Measurements from ENCODE around the gene ZFAND2B. TPM values are rescaled to one million over a fixed set of nuclear protein-coding genes. Genes with fewer than 3 reads are reported as not detected.
A peak's percentile ranks its signal among the peaks of the same experiment; 100 is the strongest.
"Not testable (repeated sequence)": the region's sequence is repeated elsewhere in the genome, so short reads cannot be mapped to it uniquely, and the experiment has no call there.

Gene ZFAND2B
- total RNA-seq, 4 donors from 2014 or later = 63.0 to 76.4 (median 63.3) TPM

DNA sequence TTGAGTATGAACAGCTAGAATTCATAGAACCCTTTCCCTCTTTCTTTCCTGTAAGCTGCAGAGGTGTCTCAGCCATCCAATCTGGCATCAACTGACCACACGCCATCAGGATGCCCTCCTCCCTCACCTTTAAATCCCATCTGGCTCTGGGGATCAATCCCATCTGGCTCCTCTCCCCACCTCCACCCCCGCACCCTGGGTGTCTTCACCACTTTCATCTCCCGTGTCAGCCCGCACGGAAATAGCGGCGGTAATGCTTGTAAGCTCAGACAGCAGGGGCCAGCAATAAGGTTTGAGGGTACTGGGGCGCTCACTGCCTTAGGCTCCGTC is 46.0 kb downstream of the ZFAND2B start:
- intact Hi-C loops (cut with DNase I; ENCODE audit: low total_unique reads) = no loop called here
- H3K4me3 ChIP-seq (ENCODE audit: low read depth, poor library complexity, severe bottlenecking) = peak overlapping the region; percentile 57
- WGBS, 2 donors = 6 to 11% methylated on average over 7 to 9 of the region's 9 CpGs
- DNase-seq (ENCODE audit: low spot score in 2 of 2) = no peak
- TF ChIP-seq, protein P1, sequence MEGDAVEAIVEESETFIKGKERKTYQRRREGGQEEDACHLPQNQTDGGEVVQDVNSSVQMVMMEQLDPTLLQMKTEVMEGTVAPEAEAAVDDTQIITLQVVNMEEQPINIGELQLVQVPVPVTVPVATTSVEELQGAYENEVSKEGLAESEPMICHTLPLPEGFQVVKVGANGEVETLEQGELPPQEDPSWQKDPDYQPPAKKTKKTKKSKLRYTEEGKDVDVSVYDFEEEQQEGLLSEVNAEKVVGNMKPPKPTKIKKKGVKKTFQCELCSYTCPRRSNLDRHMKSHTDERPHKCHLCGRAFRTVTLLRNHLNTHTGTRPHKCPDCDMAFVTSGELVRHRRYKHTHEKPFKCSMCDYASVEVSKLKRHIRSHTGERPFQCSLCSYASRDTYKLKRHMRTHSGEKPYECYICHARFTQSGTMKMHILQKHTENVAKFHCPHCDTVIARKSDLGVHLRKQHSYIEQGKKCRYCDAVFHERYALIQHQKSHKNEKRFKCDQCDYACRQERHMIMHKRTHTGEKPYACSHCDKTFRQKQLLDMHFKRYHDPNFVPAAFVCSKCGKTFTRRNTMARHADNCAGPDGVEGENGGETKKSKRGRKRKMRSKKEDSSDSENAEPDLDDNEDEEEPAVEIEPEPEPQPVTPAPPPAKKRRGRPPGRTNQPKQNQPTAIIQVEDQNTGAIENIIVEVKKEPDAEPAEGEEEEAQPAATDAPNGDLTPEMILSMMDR (IDR thresholded peaks at IDR 0.05) = no peak
- TF ChIP-seq POLR2A (IDR thresholded peaks at IDR 0.05) = no peak

DNA sequence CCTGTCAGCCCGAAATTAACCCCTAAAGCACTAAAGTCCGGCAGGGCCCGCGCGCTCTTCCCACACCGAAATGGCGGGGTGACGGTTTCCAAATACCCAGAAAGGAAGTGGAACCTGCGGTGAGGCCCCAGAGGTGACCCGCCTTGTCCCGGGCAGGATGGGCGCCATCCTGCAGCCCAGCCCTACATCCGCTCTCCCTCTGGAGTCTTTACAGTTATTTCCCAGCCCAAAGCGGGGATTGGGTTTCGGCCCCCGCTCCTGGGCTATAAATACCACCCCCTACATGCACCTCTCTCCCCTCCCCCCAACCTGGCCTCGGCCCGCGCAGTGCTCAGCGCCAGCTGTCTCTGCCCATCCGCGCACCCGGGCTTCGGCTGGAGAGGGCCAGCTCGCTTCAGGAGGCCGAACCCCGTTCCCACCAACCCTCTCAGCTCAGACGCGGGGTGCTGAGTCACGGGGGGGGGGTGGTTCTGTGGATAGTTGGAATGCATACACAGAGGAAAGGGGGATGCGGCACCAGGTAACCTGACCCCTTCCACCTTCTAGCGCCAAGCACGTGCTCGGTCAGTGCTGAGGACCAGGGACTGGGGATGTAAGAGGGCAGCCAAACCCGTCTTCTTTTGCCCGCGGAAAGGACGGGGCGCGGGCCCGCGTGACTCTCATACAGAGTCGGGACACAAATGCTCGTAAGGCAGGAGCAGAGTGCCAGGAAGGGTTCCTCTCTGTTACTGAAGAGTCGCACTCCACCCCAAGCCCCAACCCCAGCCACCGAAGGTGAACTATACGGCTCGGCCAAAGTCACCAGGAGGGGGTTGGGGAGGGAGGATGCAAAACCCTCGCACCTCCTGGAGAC is 46.5 kb downstream of the ZFAND2B start, which contains the start of gene TUBA4B:
TUBA4B (plus strand) TSS at position 344 of the 853 bp plus-strand sequence; CDS start at position 509, 165 bp downstream.
- intact Hi-C loops (cut with DNase I; ENCODE audit: low total_unique reads) = no loop called here
- TF ChIP-seq, protein P1 (IDR thresholded peaks at IDR 0.05) = no peak
- no peak for TF ChIP-seq POLR2A (IDR thresholded peaks at IDR 0.05)
- WGBS, 2 donors = 1 to 3% methylated on average over 33 to 44 of the region's 49 CpGs

DNA sequence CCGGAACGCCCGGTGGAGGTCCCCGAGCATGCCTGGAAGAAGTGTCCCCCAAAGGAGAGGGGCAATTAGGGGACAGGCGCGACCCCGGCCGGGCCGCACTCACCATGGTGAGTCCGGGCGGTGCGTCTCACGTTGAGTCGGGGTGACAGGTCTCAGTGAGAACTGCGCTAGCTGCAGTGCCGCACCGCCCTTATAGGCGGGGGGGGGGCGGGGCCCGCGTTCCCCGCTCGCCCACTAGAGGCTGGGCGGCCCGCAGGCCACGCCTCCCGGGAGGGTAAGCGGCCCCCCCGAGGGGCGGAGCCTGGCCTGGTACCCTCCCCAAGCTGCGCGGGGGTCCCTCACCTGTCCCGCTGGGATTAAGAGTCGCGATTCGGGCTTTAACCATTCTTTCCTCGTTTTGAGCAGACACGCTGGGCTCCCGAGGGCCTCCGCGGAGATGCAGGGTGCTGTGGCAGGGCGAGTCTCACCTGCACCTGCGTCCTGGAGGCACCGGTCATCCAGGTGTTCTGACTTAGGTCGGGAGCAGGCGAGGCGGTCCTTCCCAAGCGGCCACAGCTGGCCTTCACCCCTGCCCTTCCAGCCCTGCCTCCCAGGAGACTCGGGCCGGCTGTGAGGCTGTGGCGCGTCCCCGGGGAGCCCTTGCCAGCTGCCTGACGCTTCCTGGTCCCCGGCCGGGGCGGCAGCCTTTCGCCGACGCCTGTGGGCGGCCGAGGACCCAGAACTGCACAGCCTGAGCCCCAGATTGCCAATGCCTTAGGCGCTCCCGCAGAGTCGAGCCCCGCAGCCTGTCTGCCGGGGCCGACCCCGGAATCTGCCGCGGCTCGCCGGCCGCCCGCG is 47.4 kb downstream of the ZFAND2B start, which contains the start of gene TUBA4A:
TUBA4A (minus strand) TSS at position 166 of the 837 bp plus-strand sequence; CDS start at position 106, 60 bp downstream.
- 1% methylated on average over 16 to 37 of the region's 76 CpGs for WGBS, 2 donors

More for the DNA sequence above, 46.5 kb downstream of the ZFAND2B start, which contains the start of gene TUBA4B:
- peak within 1 kb of the TSS; percentile 57 for H3K4me3 ChIP-seq (ENCODE audit: low read depth, poor library complexity, severe bottlenecking)
- DNase-seq (ENCODE audit: low spot score in 2 of 2) = peak in 1 of 2 donors; percentile 89

DNA sequence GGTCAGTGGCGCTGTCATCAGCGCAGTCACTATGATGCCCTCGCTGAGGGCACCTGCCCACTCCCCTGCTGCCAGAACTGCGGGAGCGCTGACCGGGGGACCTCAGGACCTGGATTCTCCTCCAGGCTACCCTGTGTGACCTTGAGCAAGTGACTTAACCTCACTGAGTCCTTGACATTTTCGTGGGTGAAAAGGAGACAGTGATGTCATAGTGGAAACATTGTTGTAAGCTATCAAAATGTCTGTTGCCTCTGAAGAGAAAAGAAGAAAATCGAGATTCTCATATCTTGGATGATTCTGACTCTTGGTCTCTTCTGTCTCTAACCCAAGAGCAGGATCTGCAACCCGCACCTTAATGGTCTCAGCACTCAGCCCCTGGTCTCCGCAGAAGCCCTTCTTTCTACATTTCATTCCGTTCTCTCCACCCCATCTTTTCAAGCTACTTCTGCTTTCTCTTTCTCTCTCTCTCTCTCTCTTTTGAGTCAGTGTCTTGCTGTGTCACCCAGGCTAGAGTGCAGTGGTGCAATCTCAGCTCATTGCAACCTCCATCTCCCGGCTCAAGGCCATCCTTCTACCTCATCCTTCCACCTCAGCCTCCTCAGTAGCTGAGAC is 48.1 kb downstream of the ZFAND2B start:
- no peak for TF ChIP-seq POLR2A (IDR thresholded peaks at IDR 0.05)
- TF ChIP-seq, protein P1 (IDR thresholded peaks at IDR 0.05) = no peak
- no peak for DNase-seq (ENCODE audit: low spot score in 2 of 2)
- intact Hi-C loops (cut with DNase I; ENCODE audit: low total_unique reads) = no loop called here
- H3K4me3 ChIP-seq (ENCODE audit: low read depth, poor library complexity, severe bottlenecking) = peak overlapping the region; percentile 24
- WGBS, 2 donors = 20 to 21% methylated on average over 12 of the region's 12 CpGs

More for the DNA sequence above, 47.4 kb downstream of the ZFAND2B start, which contains the start of gene TUBA4A:
- TF ChIP-seq, protein P1 (IDR thresholded peaks at IDR 0.05) = no peak
- TF ChIP-seq POLR2A (IDR thresholded peaks at IDR 0.05) = peak in 1 of 2 donors; percentile 80
- peak within 1 kb of the TSS; percentile 57 for H3K4me3 ChIP-seq (ENCODE audit: low read depth, poor library complexity, severe bottlenecking)
- DNase-seq (ENCODE audit: low spot score in 2 of 2) = peak; percentile 80 to 96
- intact Hi-C loops (cut with DNase I; ENCODE audit: low total_unique reads) = no loop called here

DNA sequence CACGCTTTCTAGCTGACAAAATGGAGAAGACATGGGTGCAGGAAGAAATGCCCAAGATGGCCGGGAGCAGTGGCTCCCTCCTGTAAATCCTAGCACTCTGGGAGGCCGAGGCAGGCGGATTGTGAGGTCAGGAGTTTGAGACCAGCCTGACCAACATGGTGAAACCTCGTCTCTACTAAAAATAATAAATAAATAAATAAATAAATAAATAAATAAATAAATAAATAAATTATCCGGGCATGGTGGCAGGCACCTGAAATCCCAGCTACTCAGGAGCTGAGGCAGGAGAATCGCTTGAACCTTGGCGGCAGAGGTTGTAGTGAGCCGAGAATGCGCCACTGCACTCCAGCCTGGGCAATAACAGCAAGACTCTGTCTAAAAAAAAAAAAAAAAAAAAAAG is 52.4 kb downstream of the ZFAND2B start:
- WGBS, 2 donors = 86 to 88% methylated on average over 10 of the region's 10 CpGs
- DNase-seq (ENCODE audit: low spot score in 2 of 2); H3K4me3 ChIP-seq (ENCODE audit: low read depth, poor library complexity, severe bottlenecking); intact Hi-C loops (cut with DNase I; ENCODE audit: low total_unique reads): not testable (repeated sequence)

Other genes with a start within 250 kb of the ZFAND2B start
- not detected for gene CDK5R2, start 247.1 kb upstream of the ZFAND2B start, total RNA-seq
- not detected for gene FEV, start 221.6 kb upstream of the ZFAND2B start, total RNA-seq
- not detected for gene CRYBA2, start 213.4 kb upstream of the ZFAND2B start, total RNA-seq
- gene CFAP65, start 165.3 kb upstream of the ZFAND2B start, total RNA-seq = not detected
- under 1 TPM in 1 of 4 donors, not detected in 3; 0.30 TPM for gene IHH, start 145.9 kb upstream of the ZFAND2B start, total RNA-seq
- gene NHEJ1, start 46.0 kb upstream of the ZFAND2B start, total RNA-seq = 10 to 100 TPM; 13.2 to 20.9 (median 18.4) TPM
- 1 to 10 TPM in 2 of 4 donors, under 1 TPM in 2; 0.10 to 4.4 (median 1.0) TPM for gene SLC23A3, start 36.8 kb upstream of the ZFAND2B start, total RNA-seq
- gene CNPPD1, start 29.9 kb upstream of the ZFAND2B start, total RNA-seq = 10 to 100 TPM; 48.0 to 76.7 (median 66.9) TPM
- 100 to 1,000 TPM in 2 of 4 donors, 10 to 100 TPM in 2; 88.7 to 110 (median 98.3) TPM for gene RETREG2, start 28.5 kb upstream of the ZFAND2B start, total RNA-seq
- 10 to 100 TPM; 16.9 to 33.1 (median 18.6) TPM for gene ABCB6, start 12.2 kb downstream of the ZFAND2B start, total RNA-seq
- 10 to 100 TPM; 57.6 to 92.8 (median 61.9) TPM for gene ATG9A, start 22.9 kb downstream of the ZFAND2B start, total RNA-seq
- 10 to 100 TPM; 45.9 to 97.6 (median 52.5) TPM for gene ANKZF1, start 23.0 kb downstream of the ZFAND2B start, total RNA-seq
- 1 to 10 TPM; 1.6 to 7.7 (median 3.9) TPM for gene GLB1L, start 38.7 kb downstream of the ZFAND2B start, total RNA-seq
- 10 to 100 TPM; 12.9 to 26.4 (median 13.8) TPM for gene STK16, start 38.7 kb downstream of the ZFAND2B start, total RNA-seq
- not detected for gene TUBA4B, start 46.5 kb downstream of the ZFAND2B start, total RNA-seq
- 100 to 1,000 TPM; 181 to 522 (median 240) TPM for gene TUBA4A, start 47.1 kb downstream of the ZFAND2B start, total RNA-seq
- gene DNAJB2, start 72.6 kb downstream of the ZFAND2B start, total RNA-seq = 100 to 1,000 TPM; 125 to 152 (median 140) TPM
- gene PTPRN, start 102.6 kb downstream of the ZFAND2B start, total RNA-seq = under 1 TPM in 1 of 4 donors, not detected in 3; 0.23 TPM
- gene RESP18, start 126.0 kb downstream of the ZFAND2B start, total RNA-seq = not detected
- gene DNPEP, start 181.1 kb downstream of the ZFAND2B start, total RNA-seq = 10 to 100 TPM; 52.7 to 64.0 (median 57.6) TPM
- gene DES, start 211.6 kb downstream of the ZFAND2B start, total RNA-seq = 100 to 1,000 TPM in 1 of 4 donors, 10 to 100 TPM in 3; 19.4 to 163 (median 37.8) TPM
- gene SPEG, start 228.1 kb downstream of the ZFAND2B start, total RNA-seq = 10 to 100 TPM in 1 of 4 donors, 1 to 10 TPM in 3; 3.3 to 11.4 (median 5.3) TPM

Data from lower leg skin (tissue), 4 donors.